HG02798 (cell line): ENCODE results near the gene ULK4.
"Not testable (repeated sequence)": the region's sequence is repeated elsewhere in the genome, so short reads cannot be mapped to it uniquely, and the experiment has no call there.

Experiments
- ATAC-seq: cut with Tn5 transposase; IDR thresholded peaks from one replicate; pipeline ENCODE4 v1.9.1; 2021; ENCODE audit warnings: mild to moderate bottlenecking; ENCODE audit not compliant: unreplicated experiment, poor library complexity

The ULK4 gene

GRCh38 chr3:41404582-41404981, 557.3 kb downstream of the ULK4 start:
- ATAC-seq: no peak

- ATAC-seq: no peak
These were observed 567.0 kb downstream of the ULK4 start for GRCh38 chr3:41394896-41395295.

DNA sequence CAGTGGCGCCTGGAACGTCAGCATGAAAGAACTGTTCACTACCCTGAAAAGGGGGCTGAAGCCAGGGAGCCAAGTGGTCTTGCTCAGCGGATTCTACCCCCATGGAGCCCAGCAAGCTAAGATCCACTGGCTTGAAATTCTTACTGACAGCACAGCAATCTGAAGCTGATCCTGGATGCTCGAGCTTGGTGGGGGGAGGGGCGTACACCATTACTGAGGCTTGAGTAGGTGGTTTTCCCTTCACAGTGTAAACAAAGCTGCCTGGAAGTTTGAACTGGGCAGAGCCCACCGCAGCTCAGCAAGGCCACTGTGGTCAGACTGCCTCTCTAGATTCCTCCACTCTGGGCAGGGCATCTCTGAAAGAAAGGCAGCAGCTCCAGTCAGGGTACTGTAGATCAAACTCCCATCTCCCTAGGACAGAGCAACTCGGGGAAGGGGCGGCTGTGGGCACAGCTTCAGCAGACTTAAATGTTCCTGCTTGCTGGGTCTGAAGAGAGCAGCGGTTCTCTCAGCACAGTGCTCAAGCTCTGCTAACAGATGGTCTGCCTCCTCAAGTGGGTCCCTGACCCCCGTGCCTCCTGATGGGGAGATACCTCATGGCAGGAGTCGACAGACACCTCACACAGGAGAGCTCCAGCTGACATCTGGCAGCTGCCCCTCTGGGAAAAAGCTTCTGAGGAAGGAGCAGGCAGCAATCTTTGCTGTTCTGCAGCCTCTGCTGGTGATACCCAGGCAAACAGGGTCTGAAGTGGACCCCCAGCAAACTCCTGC, 591.0 kb downstream of the ULK4 start:
- ATAC-seq: not testable (repeated sequence)

DNA sequence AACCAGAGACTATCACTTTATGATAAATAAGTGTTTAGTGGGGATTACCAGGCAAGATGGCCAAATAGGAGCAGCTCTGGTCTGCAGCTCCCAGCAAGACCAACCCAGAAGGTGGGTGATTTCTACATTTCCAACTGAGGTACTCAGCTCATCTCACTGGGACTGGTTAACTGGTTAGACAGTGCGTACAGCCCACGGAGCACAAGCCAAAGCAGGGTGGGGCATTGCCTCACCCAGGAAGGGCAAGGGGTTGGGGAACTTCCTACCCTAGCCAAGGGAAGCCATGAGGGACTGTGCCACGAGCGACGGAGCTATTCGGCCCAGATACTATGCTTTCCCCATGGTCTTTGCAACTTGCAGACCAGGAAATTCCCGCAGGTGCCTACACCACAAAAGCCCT, 591.6 kb downstream of the ULK4 start:
- no peak for ATAC-seq

DNA sequence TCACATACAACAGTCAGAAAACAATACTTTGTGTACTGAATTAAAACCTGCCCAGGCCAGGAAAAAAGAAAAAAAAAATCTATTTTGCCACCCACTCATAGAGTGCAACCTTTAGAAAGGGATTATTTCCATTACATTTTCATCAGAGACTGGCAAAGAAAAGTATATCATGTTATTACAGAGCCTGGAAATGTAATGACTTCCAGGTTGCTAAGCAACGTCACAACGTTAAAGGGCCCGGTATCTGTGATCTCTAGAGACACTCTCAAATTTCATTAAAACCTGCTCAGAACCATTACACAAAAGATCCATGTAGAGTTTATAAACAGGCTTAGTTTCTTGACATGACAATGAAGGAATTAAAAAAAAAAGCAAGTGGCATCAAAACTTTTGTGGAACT, 592.1 kb downstream of the ULK4 start:
- no peak for ATAC-seq

- ATAC-seq: no peak
These were observed 595.9 kb downstream of the ULK4 start for GRCh38 chr3:41365973-41366372.

GRCh38 chr3:41364736-41365135, 597.2 kb downstream of the ULK4 start:
- no peak for ATAC-seq

- no peak for ATAC-seq
These were observed 597.9 kb downstream of the ULK4 start for GRCh38 chr3:41363830-41364523.

GRCh38 chr3:41362638-41363559, 599.0 kb downstream of the ULK4 start:
- no peak for ATAC-seq

- no peak for ATAC-seq
These were observed 604.6 kb downstream of the ULK4 start for GRCh38 chr3:41357271-41357670.

- no peak for ATAC-seq
These were observed 605.1 kb downstream of the ULK4 start for GRCh38 chr3:41356775-41357174.

DNA sequence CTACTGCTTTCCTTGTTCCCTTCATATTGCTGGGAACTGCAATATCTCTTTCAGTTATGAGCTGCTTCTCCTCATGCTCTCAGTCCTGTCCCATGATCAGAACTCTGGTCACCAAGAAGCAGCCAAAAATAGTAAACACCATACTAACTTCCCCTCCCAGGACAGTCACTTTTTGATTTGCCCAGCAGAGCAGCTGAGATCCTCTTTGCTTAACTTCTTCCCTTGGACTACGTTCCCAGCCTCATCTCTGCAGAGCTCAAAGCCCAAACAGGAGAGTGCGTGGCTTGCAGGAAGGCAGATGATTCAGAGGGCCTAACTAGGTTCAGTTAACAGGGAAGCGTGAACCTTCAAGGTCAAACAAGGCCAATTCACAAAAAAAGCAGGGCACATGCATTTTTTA, 609.4 kb downstream of the ULK4 start:
- no peak for ATAC-seq

DNA sequence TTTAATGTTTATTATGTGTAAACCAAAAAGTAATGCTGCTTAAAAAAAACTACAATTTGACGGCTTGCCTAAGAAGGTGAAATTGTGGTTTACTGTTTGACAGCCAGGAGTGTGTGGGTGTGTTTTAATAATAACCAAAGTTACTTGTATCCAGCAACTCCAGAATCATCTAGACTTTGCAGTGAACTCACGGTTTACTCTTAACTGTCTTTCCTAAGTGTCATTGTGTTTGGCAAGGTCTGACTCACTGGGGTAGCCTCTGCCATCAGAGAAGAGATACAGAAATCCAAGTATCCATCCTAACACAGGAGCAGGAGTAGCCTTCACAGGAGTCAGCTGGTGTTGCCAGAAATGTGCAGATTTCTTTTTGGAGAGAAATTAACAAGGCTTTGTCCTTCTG, 611.5 kb downstream of the ULK4 start:
- ATAC-seq: no peak

GRCh38 chr3:41348401-41348800, 613.5 kb downstream of the ULK4 start:
- ATAC-seq: no peak

GRCh38 chr3:41346698-41347270, 615.1 kb downstream of the ULK4 start:
- no peak for ATAC-seq

DNA sequence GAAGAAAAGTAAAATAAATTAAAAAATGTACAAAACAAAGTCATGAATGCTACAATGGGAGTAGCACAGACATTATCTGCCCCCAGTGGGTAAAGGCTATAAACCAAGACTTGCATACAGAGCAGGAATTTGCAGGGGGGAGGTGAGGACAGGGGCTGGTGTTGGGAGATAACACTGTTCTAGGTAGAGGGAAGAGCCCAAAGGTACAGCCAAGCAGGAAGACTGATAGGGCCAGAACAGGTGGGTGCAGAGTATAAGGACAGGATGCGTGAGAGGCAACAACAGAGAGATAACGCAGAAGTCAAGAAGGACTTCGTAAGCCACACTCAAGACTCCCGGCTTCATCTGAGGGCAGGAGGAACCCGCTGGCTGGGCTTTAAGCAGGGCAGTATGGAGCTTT, 616.1 kb downstream of the ULK4 start:
- ATAC-seq: no peak

DNA sequence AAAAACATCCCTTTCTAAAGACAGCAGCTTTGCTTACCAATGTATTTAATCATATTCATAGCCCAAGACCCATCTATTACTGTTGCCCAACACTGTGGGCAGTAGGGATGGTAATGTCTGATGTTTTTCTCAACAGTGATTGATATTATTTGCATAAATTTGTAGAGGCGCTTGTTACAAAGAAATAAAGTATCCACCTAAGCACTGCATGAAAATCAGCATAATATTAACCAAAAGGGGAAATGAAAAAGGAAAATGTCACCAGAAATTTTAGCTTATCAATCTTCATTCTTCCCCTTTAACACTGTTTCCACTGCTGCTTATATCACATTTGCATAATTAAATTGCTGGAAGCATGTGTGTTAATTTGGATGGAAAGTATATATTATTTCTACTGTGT, 622.1 kb downstream of the ULK4 start:
- no peak for ATAC-seq

DNA sequence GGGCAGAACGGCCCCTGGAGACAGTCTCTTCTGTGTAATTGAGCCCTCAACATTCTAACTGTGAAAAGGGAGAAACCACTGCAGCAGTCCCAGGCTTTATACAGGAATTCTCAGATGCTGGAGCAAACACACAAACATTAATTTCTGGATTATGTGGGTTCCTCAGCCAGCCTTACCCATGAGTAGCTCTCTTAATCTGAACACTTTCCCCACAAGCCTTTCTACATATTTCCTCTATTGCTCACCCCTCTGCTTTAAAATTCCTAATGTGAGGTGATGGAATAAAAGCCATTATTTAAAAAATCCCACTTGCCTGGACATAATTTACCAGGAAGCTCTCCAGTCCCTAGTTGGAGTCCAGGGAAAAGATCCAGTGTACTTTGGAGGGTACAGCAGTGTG, 623.6 kb downstream of the ULK4 start:
- ATAC-seq: no peak

GRCh38 chr3:41334426-41334825, 627.5 kb downstream of the ULK4 start:
- no peak for ATAC-seq

DNA sequence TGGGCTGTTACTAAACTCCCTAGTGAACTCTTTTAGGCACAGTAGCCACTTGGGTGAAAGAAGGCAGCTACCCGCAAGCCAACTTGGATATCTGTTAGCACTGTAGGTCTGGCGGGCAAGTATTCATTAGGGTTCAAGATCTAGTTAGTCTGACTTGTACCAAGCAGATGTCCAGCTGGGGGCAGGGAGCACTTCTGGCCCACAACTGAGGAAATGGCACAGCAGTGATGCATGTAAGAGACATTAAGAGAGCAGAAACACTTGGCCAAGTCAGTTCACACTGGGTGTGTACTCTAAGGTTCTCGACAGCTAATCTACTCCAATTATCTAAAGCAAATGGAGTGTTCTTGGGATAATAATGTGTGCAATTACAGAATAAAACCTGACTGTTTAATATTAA, 630.9 kb downstream of the ULK4 start:
- ATAC-seq: no peak

GRCh38 chr3:41330465-41330864, 631.4 kb downstream of the ULK4 start:
- ATAC-seq: no peak
